Activated B cell treated with CpG ODN at 0.5 μM for 24 hours (primary cell): ENCODE data around the gene CCHCR1. TPM values are rescaled to one million over a fixed set of nuclear protein-coding genes. Genes with fewer than 3 reads are reported as not detected.

Experiments
- ATAC-seq: fragments of 200-7000 bp; cut with Tn5 transposase; one replicate; pipeline ENCODE4 v1.10.0; 2021; ENCODE audit warnings: low read depth, mild to moderate bottlenecking, moderate library complexity
- CTCF ChIA-PET: fragments of 350-600 bp; sonication (Branson Sonifier 250); formaldehyde crosslinking; loops from one replicate; lab custom pipeline; 2021; ENCODE audit warnings: antibody characterized with exemption; lab: Charles Lee
- POLR2A ChIA-PET: fragments of 350-600 bp; sonication (Branson Sonifier 250); formaldehyde crosslinking; loops from one replicate; lab custom pipeline; 2021; ENCODE audit warnings: antibody characterized with exemption; lab: Charles Lee
- DNase-seq: peaks from one replicate; pipeline ENCODE4 v3.0.0; 2022
- H3K27ac Mint-ChIP-seq: one replicate; pipeline ENCODE4 v1.8.0; 2020; ENCODE audit warnings: mixed read lengths
- H3K27me3 Mint-ChIP-seq: one replicate; pipeline ENCODE4 v1.8.0; 2021; ENCODE audit warnings: mixed read lengths
- H3K36me3 Mint-ChIP-seq: one replicate; pipeline ENCODE4 v1.8.0; 2021; ENCODE audit warnings: low read depth, mixed read lengths
- H3K4me1 Mint-ChIP-seq: one replicate; pipeline ENCODE4 v1.8.0; 2021; ENCODE audit warnings: mixed read lengths
- H3K4me3 Mint-ChIP-seq: one replicate; pipeline ENCODE4 v1.8.0; 2020; ENCODE audit warnings: mild to moderate bottlenecking, mixed read lengths
- H3K9me3 Mint-ChIP-seq: one replicate; pipeline ENCODE4 v1.8.0; 2020; ENCODE audit warnings: mixed read lengths
- intact Hi-C: fragments of 100-400 bp; cut with micrococcal nuclease; formaldehyde crosslinking; loops from one replicate; pipeline ENCODE4 v1.15.1; 2024
- total RNA-seq: library from RNA; stranded (reverse); gene quantifications from 2 replicates; pipeline ENCODE4 v1.2.3, GENCODE V29; 2022
- TF ChIP-seq, protein P1 (sequence below): fragments of 200-600 bp; IDR thresholded peaks from one replicate; pipeline ENCODE4 v1.8.0; 2022; ENCODE audit warnings: antibody characterized with exemption, mild to moderate bottlenecking

The CCHCR1 gene
- total RNA-seq, 1 donor from 2014 or later = 37.6 TPM

DNA sequence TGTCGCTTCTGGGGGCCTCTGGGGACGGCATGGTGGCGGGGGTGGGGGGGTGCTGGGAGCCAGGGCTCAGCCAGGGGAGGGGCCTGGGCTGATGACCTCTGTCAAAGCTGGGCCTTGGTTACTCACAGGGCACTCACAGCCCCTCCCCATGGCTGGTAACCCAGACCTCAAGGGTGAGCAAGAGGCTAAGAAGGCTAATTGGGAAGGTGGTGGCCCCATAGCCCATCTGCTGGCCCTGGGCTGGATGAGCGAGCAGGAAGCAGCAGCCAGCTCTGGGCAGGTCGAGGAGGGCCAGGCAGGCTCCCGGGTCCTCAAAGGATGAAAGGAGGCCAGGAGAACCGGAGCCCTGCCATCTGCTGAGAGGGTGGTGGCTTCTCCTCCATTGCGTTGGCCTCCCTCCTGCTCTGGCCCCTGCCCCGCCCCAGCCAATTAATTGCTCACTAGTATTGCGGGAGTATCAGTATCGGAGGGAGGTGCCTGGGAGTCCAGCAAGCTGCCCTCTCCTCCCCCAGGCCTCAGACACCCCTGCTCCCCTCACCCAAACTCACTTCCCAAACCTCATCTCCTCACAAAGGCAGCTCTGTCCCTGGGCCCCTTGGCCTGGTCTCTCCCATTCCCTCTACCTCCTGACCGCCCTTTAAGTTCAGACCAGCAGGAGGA lies 36.3 kb downstream of the CCHCR1 start:
- no peaks in the 10 kb centered on the region for H3K9me3 Mint-ChIP-seq
- H3K27ac Mint-ChIP-seq = no peak overlapping the region
- no peaks in the 10 kb centered on the region for H3K36me3 Mint-ChIP-seq
- H3K4me3 Mint-ChIP-seq = no peak overlapping the region
- TF ChIP-seq, protein P1, sequence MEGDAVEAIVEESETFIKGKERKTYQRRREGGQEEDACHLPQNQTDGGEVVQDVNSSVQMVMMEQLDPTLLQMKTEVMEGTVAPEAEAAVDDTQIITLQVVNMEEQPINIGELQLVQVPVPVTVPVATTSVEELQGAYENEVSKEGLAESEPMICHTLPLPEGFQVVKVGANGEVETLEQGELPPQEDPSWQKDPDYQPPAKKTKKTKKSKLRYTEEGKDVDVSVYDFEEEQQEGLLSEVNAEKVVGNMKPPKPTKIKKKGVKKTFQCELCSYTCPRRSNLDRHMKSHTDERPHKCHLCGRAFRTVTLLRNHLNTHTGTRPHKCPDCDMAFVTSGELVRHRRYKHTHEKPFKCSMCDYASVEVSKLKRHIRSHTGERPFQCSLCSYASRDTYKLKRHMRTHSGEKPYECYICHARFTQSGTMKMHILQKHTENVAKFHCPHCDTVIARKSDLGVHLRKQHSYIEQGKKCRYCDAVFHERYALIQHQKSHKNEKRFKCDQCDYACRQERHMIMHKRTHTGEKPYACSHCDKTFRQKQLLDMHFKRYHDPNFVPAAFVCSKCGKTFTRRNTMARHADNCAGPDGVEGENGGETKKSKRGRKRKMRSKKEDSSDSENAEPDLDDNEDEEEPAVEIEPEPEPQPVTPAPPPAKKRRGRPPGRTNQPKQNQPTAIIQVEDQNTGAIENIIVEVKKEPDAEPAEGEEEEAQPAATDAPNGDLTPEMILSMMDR = no peak
- CTCF ChIA-PET = no interaction called here
- intact Hi-C loops = no loop called here
- H3K4me1 Mint-ChIP-seq = no peaks in the 10 kb centered on the region
- POLR2A ChIA-PET = no interaction called here
- peaks cover 16% of the 10 kb centered on the region for H3K27me3 Mint-ChIP-seq
- no peak for DNase-seq
- ATAC-seq = no peak

DNA sequence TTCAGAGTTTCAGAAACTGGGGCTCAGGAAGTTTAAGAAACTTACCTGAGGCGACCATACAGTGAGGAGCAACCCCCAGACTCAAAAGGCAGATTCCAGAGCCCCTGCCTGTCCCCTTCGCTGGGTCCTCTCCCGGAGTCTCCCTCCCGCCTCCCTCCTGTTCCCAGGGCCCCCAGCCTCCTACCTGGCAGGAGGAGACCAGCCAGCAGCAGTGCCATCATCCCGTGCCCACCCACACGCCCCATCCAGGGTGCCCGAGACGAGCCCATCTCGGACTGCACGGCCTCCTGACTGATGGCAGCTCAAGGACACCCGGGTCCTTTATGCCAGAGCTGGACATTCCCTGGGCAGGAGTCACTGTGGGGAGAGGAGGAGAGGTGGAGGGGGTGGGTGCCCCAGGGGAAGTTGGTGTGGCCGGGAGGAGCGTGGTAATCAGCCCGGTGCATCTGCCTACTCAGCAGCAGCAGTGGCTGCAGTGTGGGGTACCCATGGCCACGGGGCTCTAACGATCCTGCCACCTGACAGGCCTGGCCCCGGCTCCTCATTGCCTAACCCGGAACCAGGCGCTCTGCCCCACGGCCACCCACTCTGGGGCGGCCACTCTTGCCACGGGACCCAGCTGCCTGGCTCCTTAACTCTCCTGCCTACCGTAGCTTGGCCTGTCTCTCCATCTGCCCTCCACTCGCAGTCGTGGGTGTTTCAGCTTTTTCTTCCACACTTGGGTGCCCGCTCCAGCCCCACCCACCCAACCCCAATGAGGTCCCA lies 37.3 kb downstream of the CCHCR1 start, which contains the start of gene CDSN:
Gene CDSN (minus strand): TSS at position 296 of the 765 bp plus-strand sequence. CDS start 27 bp downstream, at position 269.
- TF ChIP-seq, protein P1 = no peak
- DNase-seq = no peak
- H3K27ac Mint-ChIP-seq = no peak within 1 kb of the TSS
- ATAC-seq = no peak
- no peaks in the 10 kb centered on the region for H3K36me3 Mint-ChIP-seq
- H3K4me3 Mint-ChIP-seq = no peak within 1 kb of the TSS
- CTCF ChIA-PET = no interaction called here
- POLR2A ChIA-PET = no interaction called here
- no peaks in the 10 kb centered on the region for H3K9me3 Mint-ChIP-seq
- intact Hi-C loops = no loop called here
- H3K27me3 Mint-ChIP-seq = peaks cover 16% of the 10 kb centered on the region
- peaks cover 3% of the 10 kb centered on the region for H3K4me1 Mint-ChIP-seq

DNA sequence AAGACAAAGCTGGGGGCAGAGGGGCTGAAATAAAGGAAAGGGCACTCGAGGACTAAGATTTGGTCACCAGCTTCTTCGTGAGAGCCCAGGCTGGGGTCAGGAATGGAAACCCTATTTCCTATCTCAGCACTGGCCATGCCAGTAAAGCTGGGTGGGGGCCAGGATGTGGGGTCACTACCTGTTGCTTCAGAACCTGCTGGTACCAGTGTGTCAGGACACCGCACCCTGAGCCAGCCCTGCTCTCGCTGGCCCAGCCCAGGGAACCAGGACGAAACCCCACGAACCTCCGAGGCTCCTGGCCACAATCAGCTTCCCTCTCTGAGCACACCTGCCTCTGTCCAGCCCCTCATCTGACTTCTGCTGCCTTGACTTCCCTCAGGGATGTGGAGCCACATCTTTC lies 39.4 kb downstream of the CCHCR1 start:
- ChIA-PET CTCF (interaction anchor here (1.2 kb wide), 1 partner anchor 38 kb away, joined by 5 read pairs; no protein-coding TSS in a partner anchor), POLR2A (no interaction called here)
- ATAC-seq (no peak), DNase-seq (no peak)
- H3K4me1 Mint-ChIP-seq = peaks cover 5% of the 10 kb centered on the region
- H3K9me3 Mint-ChIP-seq = no peaks in the 10 kb centered on the region
- H3K36me3 Mint-ChIP-seq = no peaks in the 10 kb centered on the region
- TF ChIP-seq, protein P1 = no peak
- peaks cover 21% of the 10 kb centered on the region for H3K27me3 Mint-ChIP-seq
- H3K27ac Mint-ChIP-seq = no peak overlapping the region
- intact Hi-C loops = no loop called here
- no peak overlapping the region for H3K4me3 Mint-ChIP-seq

DNA sequence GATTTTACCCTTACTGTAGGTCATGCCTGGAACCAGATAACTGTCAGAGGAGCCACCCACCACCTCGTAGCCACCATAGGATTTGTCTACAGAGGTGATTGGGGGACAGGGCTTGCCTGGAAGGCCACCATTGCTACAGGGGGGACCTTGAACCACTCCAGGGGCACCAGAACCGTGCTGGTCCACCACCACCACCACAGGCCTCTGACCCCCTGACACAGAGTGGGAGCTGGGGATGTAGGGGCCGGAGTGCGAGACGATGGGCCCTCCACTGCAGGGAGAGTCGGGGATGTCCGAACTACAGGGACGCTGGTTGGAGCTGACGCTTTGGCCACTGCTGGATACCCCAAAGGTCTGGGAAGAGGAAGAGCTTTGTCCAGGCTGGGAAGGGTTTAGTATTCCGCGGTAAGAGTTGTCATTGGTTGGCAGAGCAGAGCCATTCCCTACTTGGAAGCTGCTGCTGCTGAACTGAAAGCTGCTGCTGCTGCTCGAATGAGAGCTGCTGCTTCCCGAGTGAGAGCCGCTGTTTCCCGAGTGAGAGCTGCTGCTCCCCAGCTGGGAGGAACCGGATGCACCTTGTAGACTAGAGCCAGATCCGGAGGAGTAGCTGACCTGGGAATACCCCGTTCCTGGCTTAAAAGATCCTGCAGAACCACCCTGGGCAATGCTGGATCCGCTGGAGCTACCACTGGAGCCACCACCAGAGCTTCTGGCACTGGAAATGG lies 40.8 kb downstream of the CCHCR1 start:
- TF ChIP-seq, protein P1 = no peak
- Mint-ChIP-seq H3K9me3 (no peaks in the 10 kb centered on the region), H3K36me3 (no peaks in the 10 kb centered on the region), H3K4me1 (peaks cover 5% of the 10 kb centered on the region), H3K27me3 (peaks cover 19% of the 10 kb centered on the region), H3K27ac (no peak overlapping the region), H3K4me3 (no peak overlapping the region)
- ATAC-seq (no peak), DNase-seq (no peak)
- CTCF ChIA-PET = no interaction called here
- POLR2A ChIA-PET = interaction anchor here (0.5 kb wide), 1 partner anchor 502 kb away, joined by 3 read pairs; no protein-coding TSS in a partner anchor
- intact Hi-C loops = no loop called here
